IPS-NIHi11 (cell line): ENCODE results near the gene SMC2.

ENCODE experiments used
- DNase-seq: peaks from one replicate; pipeline ENCODE4 v3.0.0; 2012; ENCODE audit warnings: mixed read lengths, low spot score

SMC2 gene

DNA sequence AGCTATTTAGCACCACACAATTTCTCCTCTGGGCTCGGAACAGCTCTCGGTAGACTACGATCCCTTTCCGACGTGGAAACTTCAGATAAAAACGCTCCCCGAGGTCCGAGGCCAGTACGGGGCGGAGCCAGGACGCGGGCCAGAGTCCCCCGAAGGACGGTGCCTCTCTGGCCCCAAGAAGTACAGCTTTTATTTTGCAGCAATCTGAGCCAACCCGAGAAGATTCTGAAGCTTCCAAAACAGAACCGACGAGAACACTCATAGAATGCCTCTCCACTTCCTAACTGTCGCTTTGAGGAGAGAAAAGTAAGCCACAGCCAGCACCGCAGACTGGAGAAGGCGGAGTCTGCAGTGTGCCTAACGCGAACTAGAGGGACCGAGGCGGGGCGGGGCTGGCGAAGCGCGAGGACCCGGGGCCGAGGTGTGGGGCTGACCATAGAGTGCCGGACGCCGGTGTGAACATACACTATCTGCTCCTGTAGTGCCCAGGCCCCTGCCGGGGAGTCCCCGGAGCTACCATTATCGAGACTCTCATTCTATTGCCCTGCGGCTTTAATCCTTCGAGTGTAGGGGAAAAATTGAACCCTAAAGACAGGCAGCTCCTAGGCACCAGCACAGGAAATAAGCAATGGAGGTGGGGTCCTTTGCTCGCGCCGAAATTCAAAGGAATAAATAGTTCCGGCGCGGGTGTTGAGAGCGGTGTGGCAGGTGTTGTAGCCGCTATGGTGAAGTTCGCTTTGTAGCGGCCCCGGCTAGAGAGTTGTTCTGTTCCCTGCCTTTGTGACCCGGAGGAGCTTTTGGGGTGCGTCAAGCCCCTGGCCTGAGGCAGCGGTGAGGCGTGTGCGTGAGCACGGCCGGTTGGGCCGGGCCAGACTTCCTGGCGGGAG is at the start of gene SMC2:
TSS of gene SMC2 (plus strand) at position 663 of the 887 bp plus-strand sequence. CDS start 1,076 bp downstream, outside the sequence.
- peak; percentile 93 for DNase-seq

DNA sequence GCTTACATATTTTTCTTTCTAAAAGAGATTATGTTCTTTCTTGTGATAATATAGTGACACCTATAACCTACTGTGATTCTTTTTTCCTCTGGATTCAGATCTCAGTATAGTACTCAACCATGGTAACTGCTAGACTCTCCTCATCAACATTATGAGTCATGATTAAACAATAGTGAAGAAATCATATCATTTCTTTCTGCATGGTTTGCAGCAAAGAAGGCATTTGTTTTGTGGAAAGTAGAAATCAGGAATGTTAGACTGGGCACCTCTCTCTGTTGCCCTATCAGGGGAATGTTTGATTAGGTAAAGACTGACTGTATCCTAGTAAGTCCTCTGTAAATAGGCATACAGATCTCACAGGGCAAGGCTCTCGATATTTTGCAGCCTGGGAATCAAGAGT is 25.6 kb upstream of the SMC2 start:
- no peak for DNase-seq

DNA sequence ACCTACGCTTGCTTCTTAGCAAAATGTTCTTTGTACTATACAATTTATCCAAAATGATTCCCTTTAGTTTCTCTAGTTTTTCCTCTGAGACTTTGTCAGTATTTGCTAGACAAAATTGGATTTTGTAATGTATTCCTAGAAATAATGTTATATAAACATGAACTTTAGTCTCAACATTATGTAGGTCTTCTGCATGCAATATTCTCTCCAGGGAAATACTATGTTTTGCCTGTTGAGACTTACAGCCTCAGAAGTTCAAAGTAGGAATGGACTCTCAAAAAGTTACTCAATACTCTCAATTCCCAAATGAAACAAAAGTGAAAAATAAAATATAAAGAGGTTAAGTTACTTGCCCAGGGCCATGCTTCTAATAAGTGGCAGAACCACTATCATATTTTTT is 24.8 kb upstream of the SMC2 start:
- no peak for DNase-seq

DNA sequence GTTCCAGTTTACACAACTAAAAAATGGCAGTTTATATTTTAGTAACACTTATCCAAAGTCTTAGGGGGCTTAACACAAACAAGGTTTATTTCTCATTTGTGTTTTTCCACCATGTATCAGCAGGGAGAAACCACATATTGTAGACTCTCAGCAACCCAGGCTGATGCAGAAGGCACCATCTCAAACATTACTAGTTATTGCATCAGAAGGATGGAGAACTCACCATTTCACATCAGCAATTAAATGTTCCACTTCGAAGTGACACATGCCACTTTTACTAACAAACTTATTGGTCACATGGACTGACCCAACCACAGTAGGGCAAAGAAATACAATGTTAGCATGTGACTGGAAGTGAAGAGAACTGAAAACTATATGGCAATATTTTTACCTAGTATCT is 22.5 kb upstream of the SMC2 start:
- DNase-seq = no peak

DNA sequence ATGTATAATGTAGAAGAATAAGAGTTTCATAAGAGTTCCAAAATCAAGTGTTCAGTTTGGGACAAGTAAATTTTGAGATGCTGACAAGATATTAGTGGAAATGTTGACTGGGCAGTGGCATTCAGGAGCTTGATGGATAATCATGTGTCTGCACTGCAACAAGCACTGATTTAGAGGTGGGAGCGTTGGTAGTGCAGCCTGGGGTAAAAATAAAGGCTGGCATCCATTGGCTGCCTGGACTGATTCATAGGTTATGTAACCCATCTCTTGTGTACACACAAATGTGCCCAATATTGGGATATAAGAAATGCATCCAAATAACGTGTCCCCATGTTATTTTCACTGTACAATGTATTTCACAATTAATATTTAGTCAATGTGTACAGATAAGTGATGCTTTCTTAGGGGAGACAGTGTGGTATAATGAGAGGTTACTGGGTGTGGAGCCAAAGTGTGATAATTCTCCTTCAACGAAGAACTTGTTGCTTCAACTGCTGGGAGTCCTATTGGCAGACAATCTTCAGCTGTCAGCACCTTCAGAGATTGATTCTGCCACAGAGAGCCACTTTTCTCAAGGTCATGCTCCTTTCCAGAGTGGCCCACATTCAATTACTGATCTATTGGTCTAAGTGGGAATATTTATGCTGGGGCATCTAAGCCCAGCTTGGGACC is 20.9 kb upstream of the SMC2 start:
- no peak for DNase-seq

DNA sequence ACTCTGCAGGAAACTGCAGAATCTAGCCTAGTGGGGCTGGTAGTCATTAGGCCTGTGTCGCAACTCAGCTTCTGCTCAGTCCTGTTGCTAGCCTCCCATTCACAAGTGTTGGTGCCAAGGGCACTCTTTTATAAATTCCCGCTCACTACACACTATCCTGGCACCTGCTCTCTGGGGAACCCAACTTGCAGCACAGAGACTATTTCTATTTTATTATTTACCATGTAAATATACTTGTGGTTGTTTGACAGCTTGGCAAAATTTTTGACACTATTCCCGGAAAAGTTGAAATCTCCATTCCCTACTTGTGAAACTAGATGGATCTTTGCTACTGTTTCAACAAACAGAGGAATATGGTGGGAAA is 20.4 kb upstream of the SMC2 start:
- no peak for DNase-seq

DNA sequence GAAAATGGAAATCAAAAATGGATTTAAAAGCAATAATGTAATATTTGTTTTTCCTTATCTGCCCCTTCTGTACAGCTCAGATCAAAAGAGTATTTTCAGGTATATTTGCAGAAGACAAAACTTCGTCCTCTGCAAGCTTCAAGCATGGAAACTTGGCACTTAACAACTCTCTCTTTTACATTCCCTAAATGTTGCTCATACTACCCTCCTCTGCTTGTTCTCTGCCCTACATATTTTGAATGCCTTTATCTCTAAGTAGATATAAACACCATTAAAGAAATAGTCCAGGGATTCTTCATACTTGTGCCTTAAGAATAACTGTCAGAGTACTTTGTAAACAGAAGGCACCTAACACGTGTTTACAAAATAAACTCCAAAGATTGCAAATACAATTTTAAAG is 19.2 kb upstream of the SMC2 start:
- no peak for DNase-seq

DNA sequence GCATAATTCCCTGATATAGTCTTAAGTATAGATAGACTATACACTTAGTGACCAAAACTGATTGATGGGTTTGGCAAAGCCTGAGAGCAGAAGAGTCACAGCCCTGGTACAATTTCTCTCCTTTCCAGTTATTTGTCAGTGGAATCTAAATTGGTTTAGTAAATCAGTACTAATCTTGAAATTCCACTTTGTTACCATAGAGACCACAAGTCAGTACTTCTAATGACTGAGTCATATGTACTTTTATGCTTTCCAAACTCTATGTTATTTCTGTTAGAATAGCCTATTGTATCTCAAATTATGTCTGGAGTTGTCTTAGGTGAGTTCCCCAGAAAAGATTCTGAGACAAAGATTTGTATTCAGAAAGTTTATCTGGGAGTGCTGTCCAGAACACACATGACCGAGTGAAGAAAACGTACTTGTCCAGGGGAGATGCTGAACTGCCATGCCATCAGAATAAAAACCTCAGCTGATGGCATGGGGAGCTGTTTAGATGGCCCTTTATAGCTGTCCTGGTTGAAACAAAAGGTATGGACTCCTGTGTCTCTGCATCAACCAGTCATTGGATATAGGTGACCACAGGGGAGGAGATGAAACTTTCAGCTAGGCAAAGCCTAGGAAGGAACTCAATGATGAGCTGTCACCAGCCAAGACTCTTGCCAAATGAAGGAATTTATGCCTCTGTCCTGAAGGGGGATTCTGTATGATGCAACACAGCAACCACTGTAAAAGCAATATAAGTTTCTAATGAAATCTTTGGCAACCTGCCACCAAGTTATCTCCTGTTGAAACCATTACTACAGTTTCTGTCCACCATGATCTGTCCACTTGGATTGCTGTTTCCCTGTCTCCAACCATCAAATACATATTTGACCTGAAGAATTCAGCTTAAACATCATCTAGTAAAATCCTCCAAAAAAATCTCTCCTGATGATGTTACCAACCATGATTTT is 18.0 kb upstream of the SMC2 start:
- DNase-seq = no peak

DNA sequence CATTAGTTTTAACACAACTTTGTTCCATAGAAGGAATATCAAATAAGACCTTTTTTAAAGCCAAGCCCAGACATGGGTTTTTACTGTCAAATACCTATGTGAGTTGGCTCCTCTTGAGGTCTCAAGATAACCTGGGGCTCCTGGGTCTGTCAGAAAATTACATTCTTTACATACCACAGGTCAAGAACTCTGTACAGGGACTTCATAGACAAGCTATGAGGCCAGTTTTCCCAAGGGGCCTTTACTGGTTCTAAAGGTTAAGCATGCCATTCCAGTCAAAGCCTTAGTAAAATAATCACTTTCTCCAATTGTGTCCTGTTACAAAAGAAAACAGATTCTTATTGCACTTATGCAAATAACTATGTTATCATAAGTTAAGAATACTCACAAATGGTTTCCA is 15.5 kb upstream of the SMC2 start:
- no peak for DNase-seq

DNA sequence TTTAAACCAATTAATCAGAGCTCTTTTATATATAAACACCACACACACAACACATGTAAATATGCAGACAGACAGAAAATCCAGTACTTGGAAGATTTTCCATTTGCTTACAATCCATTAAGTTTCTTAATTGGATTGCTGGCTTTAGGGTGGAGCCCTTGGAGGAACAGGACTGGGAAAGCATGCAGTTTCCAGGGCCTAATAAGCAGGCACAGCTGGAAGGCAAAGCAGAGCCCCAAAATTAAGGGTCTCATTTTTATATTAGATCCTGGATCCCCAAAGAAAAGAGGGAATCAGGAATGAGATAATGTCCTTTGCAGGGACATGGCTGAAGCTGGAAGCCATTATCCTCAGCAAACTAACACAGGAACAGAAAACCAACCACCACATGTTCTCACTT is 13.1 kb upstream of the SMC2 start:
- no peak for DNase-seq

DNA sequence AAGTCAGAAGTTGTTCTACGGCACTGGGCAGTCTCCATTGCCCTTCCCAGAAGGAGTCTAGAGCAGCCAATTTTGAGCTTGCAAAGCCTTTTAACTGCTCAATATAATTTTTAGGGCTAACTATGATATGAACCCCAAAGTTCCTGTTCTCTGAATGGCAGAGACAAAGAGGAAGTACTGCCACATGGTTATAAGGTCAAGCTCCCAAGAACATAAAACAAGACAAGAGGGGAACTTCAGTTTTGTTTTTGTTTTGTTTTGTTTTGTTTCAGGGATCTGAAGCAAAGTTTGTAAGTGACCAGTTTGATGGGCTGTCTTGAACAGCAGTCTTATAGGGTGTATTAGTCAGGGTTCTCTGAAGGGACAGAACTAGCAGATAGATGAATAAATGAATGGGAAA is 11.9 kb upstream of the SMC2 start:
- DNase-seq = no peak

DNA sequence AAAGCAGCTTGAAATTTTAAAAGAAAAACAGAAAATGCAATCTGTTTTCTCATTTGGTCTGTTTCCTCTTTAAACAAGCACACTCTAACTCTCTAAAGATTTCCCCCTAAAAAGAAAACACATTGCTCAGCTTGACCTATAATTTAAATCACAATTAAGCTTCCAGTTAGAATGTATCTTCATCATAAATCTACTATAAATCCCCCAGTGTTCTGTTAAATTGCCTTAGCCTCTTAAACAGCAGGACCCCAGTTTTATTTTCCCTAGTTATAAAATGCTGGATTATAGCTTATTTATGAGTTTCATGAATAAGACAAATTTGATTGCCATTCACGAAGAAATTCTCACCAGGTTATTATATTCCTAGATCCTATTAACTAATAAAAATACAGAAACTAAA is 8.6 kb upstream of the SMC2 start:
- DNase-seq = no peak

DNA sequence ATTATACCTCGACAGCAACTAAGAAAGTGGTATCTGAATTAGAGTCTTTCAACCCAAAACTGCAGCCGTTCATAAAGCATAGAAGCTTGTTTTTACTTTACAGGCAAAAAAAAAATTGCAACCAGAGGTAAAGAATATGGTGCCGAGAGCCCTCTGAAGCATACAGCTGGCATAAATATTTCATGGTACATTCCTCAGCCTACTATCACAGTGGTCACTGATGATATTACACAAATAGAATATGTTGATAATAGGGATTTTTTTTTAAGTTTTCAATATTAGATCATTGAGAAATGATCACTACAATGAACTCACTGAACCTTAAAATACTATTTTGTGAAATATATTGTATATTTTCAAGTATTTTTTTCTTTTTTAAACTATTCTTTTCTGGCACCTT is 6.2 kb upstream of the SMC2 start:
- no peak for DNase-seq

DNA sequence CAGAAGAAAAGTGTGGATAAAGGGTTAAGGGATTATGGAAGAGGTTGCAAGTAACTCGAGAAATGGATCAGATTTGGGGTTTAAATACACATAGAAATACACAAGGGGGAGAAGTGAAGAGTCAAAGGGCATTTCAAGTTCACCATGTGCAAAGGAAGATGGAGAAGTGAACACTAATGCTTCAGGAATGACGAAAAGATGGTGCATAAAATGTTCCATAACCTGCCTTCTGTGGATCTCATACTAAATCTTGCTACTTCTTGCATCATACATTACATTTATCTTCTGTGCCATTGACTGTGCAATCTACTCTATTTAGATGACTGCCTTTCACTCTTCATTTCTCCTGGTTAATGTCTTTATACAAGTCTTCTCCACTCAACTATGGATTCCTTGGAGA is 5.7 kb upstream of the SMC2 start:
- DNase-seq = no peak

DNA sequence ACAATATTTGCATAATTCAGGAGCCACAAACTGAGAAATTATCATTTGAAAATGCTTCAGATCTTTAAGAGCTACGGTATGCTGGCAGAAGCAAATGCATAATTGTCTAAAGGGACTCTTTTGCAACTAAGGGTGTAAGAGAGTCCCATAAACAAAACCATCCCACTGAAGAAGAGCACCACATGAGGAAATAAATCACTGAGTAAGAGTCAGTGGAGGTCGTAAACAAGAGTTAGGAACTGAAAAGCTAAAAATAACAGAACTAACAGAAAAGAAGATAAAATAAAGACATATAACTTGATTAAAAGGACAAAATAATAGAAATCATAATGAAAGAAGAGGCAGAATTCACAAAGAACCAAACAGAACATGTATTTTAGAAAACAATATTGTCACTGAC is 3.5 kb upstream of the SMC2 start:
- no peak for DNase-seq

DNA sequence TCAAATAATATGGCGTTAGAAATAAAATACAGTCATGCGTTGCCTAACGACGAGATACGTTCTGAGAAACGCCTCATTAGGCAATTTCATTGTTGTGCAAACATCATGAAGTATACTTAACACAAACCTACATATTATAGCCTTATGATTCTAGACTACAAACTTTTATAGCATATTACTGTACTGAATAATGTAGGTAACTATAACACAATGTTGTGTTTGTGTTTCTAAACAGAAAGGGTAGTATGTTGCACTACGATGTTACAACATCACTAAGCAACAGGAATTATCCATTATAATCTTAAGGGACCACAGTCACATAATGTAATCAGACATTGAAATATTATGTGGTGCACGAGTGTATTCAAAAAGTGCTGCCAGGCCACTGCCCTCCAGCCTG is 3.0 kb upstream of the SMC2 start:
- DNase-seq = no peak

DNA sequence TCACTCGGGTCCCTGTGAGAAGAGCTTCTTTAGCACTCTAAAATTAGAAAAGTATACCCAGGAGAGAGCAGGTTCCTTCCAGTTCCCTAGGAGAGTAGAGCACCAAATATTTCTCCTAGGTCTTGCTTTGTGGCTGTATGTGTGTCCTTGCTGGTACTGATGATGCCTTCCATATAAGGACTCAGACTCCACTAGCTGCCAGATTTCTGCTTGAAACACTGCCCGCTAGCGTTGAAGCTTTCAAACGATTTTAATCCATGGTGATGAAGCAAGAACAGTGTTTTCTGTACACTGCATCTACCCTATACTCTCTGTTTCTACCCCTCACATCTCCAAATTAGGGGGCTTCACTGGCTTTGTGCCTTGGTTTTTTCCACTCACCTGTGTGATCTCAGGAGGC is 2.4 kb upstream of the SMC2 start:
- no peak for DNase-seq

DNA sequence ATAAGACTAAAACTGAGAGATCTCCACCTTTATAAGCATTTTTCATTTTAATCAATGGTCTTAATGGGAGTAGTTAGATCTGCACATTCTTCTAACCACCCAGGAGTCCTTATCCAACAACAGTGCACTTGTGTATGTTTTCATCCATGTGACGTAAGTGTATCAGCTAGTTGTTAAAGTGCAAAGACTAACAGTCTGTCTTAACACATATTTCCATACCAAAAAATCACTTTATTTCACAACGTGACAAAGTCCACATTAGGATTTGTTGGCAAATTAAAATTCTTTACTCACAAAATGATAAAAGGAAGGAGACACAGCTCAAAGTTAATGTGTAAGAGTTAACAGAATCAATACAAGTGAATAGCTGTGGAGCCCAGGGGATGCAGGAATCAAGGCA is 1.9 kb upstream of the SMC2 start:
- no peak for DNase-seq

DNA sequence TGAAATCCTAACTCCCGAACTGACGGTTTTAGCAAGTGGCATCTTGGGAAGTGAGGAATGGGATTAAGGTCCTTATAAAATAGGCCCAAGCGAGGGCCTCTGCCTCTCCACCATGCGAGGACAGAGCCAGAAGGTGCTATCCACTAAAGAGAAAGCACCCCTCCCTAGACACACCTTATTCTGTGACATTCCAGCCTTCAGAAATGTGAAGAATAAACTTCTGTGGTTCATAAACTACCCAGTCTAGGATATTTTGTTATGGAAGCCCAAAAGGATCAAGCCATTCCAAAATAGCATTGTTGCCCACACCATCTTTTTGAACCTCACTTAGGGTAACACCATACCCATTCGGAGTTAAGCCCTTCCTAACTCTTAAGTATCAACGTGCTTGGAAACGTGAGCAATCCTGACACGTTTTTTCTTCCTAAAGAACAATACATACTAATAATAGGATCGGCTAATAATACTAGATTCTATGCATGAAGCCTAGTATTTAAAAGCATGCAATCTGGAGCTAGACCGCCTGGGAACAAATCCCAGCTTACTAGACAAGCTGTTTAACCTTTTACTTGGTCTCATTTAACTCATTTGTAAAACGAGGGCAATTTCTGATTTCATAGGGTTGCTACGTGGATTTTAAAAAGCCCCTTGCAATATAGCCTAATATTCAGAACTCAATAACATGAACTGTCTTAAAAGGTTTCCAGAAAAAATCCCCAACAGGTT is 1.1 kb upstream of the SMC2 start:
- no peak for DNase-seq

DNA sequence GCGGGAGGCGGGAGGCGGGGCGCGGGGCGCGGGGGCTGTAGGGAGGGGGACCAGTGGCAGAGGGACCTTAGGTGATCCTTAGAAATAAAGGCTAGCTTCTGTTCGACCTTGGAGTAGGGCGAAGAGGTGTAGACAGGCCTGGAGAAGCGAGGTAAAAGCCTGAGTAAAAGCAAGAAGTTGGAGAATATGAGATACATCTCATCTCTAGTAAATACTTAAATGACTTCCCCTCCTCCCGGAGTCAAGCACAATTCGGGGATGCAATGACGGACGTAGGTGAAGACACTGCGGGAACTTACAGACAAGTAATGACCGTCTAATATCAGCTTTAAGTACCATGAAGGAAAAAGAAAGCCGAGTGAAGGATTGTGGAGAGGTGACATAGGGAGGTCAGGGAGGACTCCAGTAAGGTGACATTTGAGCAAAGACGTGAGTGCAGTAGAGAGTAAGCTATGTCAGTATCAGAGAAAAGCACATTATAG is 466 bp downstream of the SMC2 start:
- peak; percentile 83 for DNase-seq

DNA sequence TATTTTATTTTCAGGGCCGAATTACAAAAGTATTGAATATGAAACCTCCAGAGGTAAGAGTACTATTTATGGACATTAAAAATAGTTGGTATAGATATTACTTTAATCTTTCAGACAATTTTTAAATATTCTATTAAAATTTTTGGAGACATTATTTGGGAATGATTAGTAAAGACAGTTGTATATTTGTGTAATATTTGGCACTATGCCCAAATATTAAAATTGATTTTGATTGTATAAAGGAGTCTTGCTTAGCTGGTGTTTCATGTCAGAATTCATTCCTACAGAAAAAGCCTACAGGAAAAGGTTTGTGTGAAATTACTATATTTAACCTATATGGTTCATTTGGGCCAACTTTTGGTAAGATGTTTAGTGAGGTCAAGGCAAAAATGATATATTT is 5.5 kb downstream of the SMC2 start:
- DNase-seq = no peak

DNA sequence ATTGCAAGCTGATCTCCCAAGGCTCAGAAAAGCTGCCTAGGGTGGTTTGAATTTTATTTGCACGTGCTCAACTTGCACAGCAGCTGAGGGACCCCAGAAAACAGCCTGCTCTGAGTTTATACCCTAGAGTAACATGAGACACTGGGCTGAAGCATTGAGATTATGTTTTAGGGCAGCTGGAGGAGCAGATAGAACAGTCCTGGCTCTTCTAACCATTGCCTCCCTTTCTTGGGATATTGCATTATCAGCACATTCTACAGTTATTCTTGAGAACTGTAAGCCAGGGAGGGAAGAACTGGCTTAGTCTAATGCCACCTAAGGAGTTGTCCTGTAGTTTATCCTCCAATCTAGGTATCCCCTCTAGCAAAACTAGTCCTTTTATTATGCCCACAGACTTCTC is 10.3 kb downstream of the SMC2 start:
- no peak for DNase-seq
